Neural cell (in vitro differentiated cells): Measurements from ENCODE around the gene NRCAM. TPM values are rescaled to one million over a fixed set of nuclear protein-coding genes. Genes with fewer than 3 reads are reported as not detected.

Experiments used
- H2AFZ ChIP-seq: fragments of 200-600, 300-800 bp; sonication (generic), shearing (Covaris generic); 2 replicates; pipeline ENCODE4 v1.6.0; 2014; ENCODE audit warnings: low read depth, mild to moderate bottlenecking, antibody characterized with exemption, low read length, moderate library complexity
- H3F3A ChIP-seq: fragments of 200-600 bp; shearing (Covaris generic); 2 replicates; pipeline ENCODE4 v1.6.1; 2016; ENCODE audit warnings: mild to moderate bottlenecking, moderate library complexity, mixed read lengths, antibody characterized with exemption, low read length; ENCODE audit not compliant: insufficient read depth, poor library complexity, severe bottlenecking
- H3K27ac ChIP-seq: fragments of 200-600, 300-800 bp; sonication (generic), shearing (Covaris generic); 2 replicates; pipeline ENCODE4 v1.5.1; 2014; ENCODE audit warnings: mild to moderate bottlenecking, low read length, moderate library complexity
- H3K27me3 ChIP-seq: fragments of 300-800, 200-600 bp; sonication (generic), shearing (Covaris generic); 2 replicates; pipeline ENCODE4 v1.6.0; 2014; ENCODE audit warnings: mild to moderate bottlenecking, low read depth, low read length, moderate library complexity; ENCODE audit not compliant: insufficient read depth
- H3K36me3 ChIP-seq: fragments of 300-800, 200-600 bp; sonication (generic), shearing (Covaris generic); 2 replicates; pipeline ENCODE4 v1.5.1; 2014; ENCODE audit warnings: mild to moderate bottlenecking, antibody characterized with exemption, low read length, moderate library complexity; ENCODE audit not compliant: insufficient read depth
- H3K4me2 ChIP-seq: fragments of 300-800, 200-600 bp; sonication (generic), shearing (Covaris generic); 2 replicates; pipeline ENCODE4 v1.6.0; 2014; ENCODE audit warnings: mild to moderate bottlenecking, low read length
- H3K4me3 ChIP-seq: fragments of 300-800, 200-600 bp; sonication (generic), shearing (Covaris generic); 2 replicates; pipeline ENCODE4 v1.5.1; 2014; ENCODE audit warnings: mild to moderate bottlenecking, low read length, moderate library complexity
- H3K79me2 ChIP-seq: fragments of 200-600 bp; shearing (Covaris generic); replicated peaks from 2 replicates; pipeline ENCODE4 v1.6.0; 2014; ENCODE audit warnings: mild to moderate bottlenecking, low read length, moderate library complexity; ENCODE audit not compliant: insufficient read depth
- H3K9ac ChIP-seq: fragments of 300-800, 200-600 bp; sonication (generic), shearing (Covaris generic); 2 replicates; pipeline ENCODE4 v1.6.1; 2016; ENCODE audit warnings: mild to moderate bottlenecking, low read length, mixed read lengths
- H3K9me2 ChIP-seq: fragments of 200-600 bp; shearing (Covaris generic); 2 replicates; pipeline ENCODE4 v1.6.1; 2016; ENCODE audit warnings: mild to moderate bottlenecking, low read length, mixed read lengths; ENCODE audit not compliant: insufficient read depth
- H3K9me3 ChIP-seq: fragments of 200-600, 300-800 bp; sonication (generic), shearing (Covaris generic); 2 replicates; pipeline ENCODE4 v1.6.1; 2016; ENCODE audit warnings: mild to moderate bottlenecking, mixed run types, low read length, moderate library complexity, mixed read lengths
- H4K20me1 ChIP-seq: fragments of 200-600 bp; shearing (Covaris generic); 2 replicates; pipeline ENCODE4 v1.6.1; 2016; ENCODE audit warnings: mild to moderate bottlenecking, mixed run types; ENCODE audit not compliant: insufficient read depth
- EP300 ChIP-seq: fragments of 450-650 bp; conservative IDR thresholded peaks from 2 replicates; pipeline ENCODE4 v1.6.1; 2014; ENCODE audit warnings: antibody characterized with exemption, mild to moderate bottlenecking, moderate library complexity; ENCODE audit not compliant: poor library complexity, severe bottlenecking
- EZH2 ChIP-seq: fragments of 200-600, 300-800 bp; shearing (Covaris generic), sonication (generic); IDR thresholded peaks from 2 replicates; pipeline ENCODE4 v1.6.1; 2014; ENCODE audit warnings: antibody characterized with exemption, low read length, borderline replicate concordance, mild to moderate bottlenecking; ENCODE audit not compliant: insufficient read depth, poor library complexity, severe bottlenecking
- MXI1 ChIP-seq: fragments of 450-650 bp; conservative IDR thresholded peaks from 2 replicates; pipeline ENCODE4 v1.6.1; 2014; ENCODE audit warnings: antibody characterized with exemption, mild to moderate bottlenecking; ENCODE audit not compliant: poor library complexity, severe bottlenecking
- POLR2AphosphoS5 ChIP-seq: IDR thresholded peaks from 2 replicates; pipeline ENCODE4 v1.6.1; 2012
- RAD21 ChIP-seq: fragments of 450-650 bp; conservative IDR thresholded peaks from 2 replicates; pipeline ENCODE4 v1.6.1; 2014; ENCODE audit warnings: antibody characterized with exemption, mild to moderate bottlenecking, moderate library complexity
- SMC3 ChIP-seq: fragments of 450-650 bp; conservative IDR thresholded peaks from 2 replicates; pipeline ENCODE4 v1.6.1; 2014; ENCODE audit warnings: antibody characterized with exemption, mild to moderate bottlenecking, moderate library complexity; ENCODE audit not compliant: poor library complexity
- TAF1 ChIP-seq: IDR thresholded peaks from 2 replicates; pipeline ENCODE4 v1.6.1; 2012; ENCODE audit warnings: low read depth
- polyA plus RNA-seq: library from polyadenylated mRNA; depleted of rRNA; stranded (reverse); fragments of >200 nt; gene quantifications from 2 replicates; pipeline ENCODE4 v1.2.3, GENCODE V29; 2014
- TF ChIP-seq, protein P1 (sequence below): fragments of 450-650 bp; IDR thresholded peaks from 2 replicates; pipeline ENCODE4 v1.5.1; 2014; ENCODE audit warnings: antibody characterized with exemption, mild to moderate bottlenecking, moderate library complexity; ENCODE audit not compliant: poor library complexity, severe bottlenecking
- TF ChIP-seq, protein P2 (sequence below): IDR thresholded peaks from 2 replicates; pipeline ENCODE4 v1.6.1; 2012; ENCODE audit warnings: borderline replicate concordance

NRCAM gene
- polyA plus RNA-seq, 1 donor from 2014 or later = 90.9 TPM

DNA sequence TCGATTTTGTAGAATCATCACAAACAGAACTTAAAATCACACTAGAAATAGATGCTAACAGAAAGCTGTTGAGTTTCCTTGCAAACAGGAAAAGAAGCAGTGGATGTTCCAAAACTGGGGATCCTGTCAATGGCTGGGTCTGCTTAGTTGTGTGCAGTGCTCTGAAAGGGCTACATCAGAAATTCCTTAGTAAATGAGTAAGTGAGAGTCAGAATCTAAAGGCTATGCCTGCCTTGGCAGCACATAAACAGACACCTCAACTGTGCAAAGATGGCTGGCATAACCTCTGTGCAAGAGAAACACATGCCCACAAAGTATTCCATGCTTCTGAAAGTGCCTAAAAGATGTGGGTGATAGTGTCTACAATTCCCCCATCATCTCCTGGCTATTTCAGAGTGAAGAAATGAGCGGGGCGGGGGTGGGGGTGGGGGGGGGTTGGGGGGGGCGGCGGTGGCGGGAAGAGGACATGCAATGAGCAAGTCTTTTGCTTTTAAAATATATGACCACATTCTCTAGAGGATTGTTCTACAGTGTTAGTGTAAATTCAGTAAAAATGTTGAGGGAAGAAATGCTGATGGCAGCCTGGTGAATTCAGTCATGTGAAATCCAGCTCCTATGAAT lies 187.9 kb downstream of the NRCAM start:
- Histone ChIP-seq H3K27ac (no peak overlapping the region), H3K4me3 (no peak overlapping the region), H3K9ac (no peak overlapping the region), H3F3A (no peaks in the 10 kb centered on the region), H3K36me3 (no peaks in the 10 kb centered on the region), H3K27me3 (no peaks in the 10 kb centered on the region), H4K20me1 (no peaks in the 10 kb centered on the region), H3K4me2 (no peak overlapping the region), H3K9me3 (no peaks in the 10 kb centered on the region), H3K9me2 (no peaks in the 10 kb centered on the region), H2AFZ (no peak overlapping the region), H3K79me2 (no peaks in the 10 kb centered on the region)
- no peak for TF ChIP-seq SMC3
- TF ChIP-seq EZH2 = no peak
- TF ChIP-seq MXI1 = no peak
- no peak for TF ChIP-seq TAF1
- TF ChIP-seq POLR2AphosphoS5 = no peak
- no peak for TF ChIP-seq RAD21
- TF ChIP-seq, protein P1, sequence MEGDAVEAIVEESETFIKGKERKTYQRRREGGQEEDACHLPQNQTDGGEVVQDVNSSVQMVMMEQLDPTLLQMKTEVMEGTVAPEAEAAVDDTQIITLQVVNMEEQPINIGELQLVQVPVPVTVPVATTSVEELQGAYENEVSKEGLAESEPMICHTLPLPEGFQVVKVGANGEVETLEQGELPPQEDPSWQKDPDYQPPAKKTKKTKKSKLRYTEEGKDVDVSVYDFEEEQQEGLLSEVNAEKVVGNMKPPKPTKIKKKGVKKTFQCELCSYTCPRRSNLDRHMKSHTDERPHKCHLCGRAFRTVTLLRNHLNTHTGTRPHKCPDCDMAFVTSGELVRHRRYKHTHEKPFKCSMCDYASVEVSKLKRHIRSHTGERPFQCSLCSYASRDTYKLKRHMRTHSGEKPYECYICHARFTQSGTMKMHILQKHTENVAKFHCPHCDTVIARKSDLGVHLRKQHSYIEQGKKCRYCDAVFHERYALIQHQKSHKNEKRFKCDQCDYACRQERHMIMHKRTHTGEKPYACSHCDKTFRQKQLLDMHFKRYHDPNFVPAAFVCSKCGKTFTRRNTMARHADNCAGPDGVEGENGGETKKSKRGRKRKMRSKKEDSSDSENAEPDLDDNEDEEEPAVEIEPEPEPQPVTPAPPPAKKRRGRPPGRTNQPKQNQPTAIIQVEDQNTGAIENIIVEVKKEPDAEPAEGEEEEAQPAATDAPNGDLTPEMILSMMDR = no peak
- TF ChIP-seq, protein P2, sequence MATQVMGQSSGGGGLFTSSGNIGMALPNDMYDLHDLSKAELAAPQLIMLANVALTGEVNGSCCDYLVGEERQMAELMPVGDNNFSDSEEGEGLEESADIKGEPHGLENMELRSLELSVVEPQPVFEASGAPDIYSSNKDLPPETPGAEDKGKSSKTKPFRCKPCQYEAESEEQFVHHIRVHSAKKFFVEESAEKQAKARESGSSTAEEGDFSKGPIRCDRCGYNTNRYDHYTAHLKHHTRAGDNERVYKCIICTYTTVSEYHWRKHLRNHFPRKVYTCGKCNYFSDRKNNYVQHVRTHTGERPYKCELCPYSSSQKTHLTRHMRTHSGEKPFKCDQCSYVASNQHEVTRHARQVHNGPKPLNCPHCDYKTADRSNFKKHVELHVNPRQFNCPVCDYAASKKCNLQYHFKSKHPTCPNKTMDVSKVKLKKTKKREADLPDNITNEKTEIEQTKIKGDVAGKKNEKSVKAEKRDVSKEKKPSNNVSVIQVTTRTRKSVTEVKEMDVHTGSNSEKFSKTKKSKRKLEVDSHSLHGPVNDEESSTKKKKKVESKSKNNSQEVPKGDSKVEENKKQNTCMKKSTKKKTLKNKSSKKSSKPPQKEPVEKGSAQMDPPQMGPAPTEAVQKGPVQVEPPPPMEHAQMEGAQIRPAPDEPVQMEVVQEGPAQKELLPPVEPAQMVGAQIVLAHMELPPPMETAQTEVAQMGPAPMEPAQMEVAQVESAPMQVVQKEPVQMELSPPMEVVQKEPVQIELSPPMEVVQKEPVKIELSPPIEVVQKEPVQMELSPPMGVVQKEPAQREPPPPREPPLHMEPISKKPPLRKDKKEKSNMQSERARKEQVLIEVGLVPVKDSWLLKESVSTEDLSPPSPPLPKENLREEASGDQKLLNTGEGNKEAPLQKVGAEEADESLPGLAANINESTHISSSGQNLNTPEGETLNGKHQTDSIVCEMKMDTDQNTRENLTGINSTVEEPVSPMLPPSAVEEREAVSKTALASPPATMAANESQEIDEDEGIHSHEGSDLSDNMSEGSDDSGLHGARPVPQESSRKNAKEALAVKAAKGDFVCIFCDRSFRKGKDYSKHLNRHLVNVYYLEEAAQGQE = no peak
- no peak for TF ChIP-seq EP300

DNA sequence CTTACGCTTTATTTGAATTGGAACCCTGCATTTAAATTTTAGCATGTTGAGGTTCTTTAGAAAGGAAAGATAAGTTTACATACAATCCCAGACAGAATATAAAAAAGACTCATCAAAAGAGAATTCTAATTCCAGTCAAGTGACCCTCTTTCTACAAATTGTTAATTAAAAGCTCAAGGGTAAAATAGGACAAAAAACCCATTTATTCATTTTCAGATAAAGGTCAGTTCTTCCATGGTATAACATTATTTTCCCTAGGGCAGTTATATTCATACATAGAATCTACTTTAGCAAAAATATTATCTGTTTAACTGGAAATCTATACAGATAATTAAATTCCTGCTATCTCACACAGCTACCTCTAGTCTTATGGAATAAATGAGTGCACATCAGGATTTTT lies 188.6 kb downstream of the NRCAM start:
- H3K9ac ChIP-seq = no peak overlapping the region

More for the DNA sequence above, 188.6 kb downstream of the NRCAM start:
- Histone ChIP-seq H3K9me3 (no peaks in the 10 kb centered on the region), H2AFZ (no peak overlapping the region), H4K20me1 (no peaks in the 10 kb centered on the region), H3F3A (no peaks in the 10 kb centered on the region), H3K4me2 (no peak overlapping the region), H3K36me3 (no peaks in the 10 kb centered on the region), H3K79me2 (no peaks in the 10 kb centered on the region), H3K4me3 (no peak overlapping the region), H3K9me2 (no peaks in the 10 kb centered on the region), H3K27ac (no peak overlapping the region), H3K27me3 (no peaks in the 10 kb centered on the region)
- TF ChIP-seq, protein P1 = no peak
